Measurements from ENCODE around the gene NSG2. TPM values are rescaled to one million over a fixed set of nuclear protein-coding genes. Genes with fewer than 3 reads are reported as not detected.

Gene NSG2
- total RNA-seq, 1 donor from 2014 or later, result not detected

GRCh38 chr5:174030286-174030685 lies 15.2 kb upstream of the NSG2 start:
- H3K4me3 ChIP-seq, result no peak overlapping the region
- H3K27me3 ChIP-seq, result no peaks in the 10 kb centered on the region
- H3K9me3 ChIP-seq, result no peaks in the 10 kb centered on the region
- no peaks in the 10 kb centered on the region for H3K4me1 ChIP-seq
- no peak for ATAC-seq
- no peak overlapping the region for H3K27ac ChIP-seq
- H3K36me3 ChIP-seq, result no peaks in the 10 kb centered on the region
- no peak for TF ChIP-seq CTCF (IDR thresholded peaks at IDR 0.05)
- no peak for DNase-seq
- intact Hi-C loops (cut with DNase I), result no loop called here

GRCh38 chr5:174044466-174045254 lies 846 bp upstream of the NSG2 start:
- H3K27ac ChIP-seq, result no peak overlapping the region
- no peak for TF ChIP-seq CTCF (IDR thresholded peaks at IDR 0.05)
- no peaks in the 10 kb centered on the region for H3K4me1 ChIP-seq
- DNase-seq, result no peak
- no peaks in the 10 kb centered on the region for H3K9me3 ChIP-seq
- ATAC-seq, result no peak
- intact Hi-C loops (cut with DNase I), result loop anchor here (10.0 kb wide), 1 partner anchor 270 kb away; no protein-coding TSS in a partner anchor
- H3K27me3 ChIP-seq, result peaks cover 14% of the 10 kb centered on the region
- no peaks in the 10 kb centered on the region for H3K36me3 ChIP-seq
- no peak overlapping the region for H3K4me3 ChIP-seq

GRCh38 chr5:174046558-174046957 lies 1.1 kb downstream of the NSG2 start:
- H3K27ac ChIP-seq, result no peak overlapping the region
- ATAC-seq, result no peak
- no peaks in the 10 kb centered on the region for H3K36me3 ChIP-seq

DNA sequence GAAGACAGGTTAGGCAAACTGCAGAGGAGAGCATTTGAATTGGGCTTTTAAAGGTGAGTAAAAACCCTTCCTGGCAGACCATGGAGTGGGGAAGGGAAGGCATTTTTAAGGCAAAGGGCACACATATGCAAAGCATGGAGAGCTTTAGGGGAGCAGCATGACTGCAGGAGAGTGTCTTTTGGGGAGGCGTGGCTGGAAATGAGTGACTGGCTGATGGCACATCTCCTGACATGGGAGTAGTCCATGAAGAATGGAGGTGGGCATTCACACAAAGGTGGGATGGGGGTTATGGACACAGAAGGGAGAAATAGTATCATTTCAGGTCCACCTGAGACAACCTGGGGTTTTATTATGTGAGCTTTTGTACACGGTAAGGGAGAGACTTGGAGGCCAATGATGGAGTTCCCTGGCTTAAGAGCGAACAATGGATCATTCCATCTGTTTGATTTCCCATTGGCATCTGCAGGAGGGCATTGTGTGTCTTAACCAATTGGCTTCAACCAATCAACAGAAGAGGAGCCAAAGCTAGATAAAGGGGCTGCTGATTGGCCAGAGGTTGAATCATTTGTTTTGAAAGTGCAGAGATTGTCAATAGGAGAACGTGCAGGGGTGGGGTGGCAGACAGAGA lies 2.1 kb downstream of the NSG2 start:
- DNase-seq, result no peak
- Histone ChIP-seq H3K36me3 (no peaks in the 10 kb centered on the region), H3K4me1 (no peaks in the 10 kb centered on the region), H3K27me3 (no peaks in the 10 kb centered on the region), H3K9me3 (no peaks in the 10 kb centered on the region), H3K4me3 (no peak overlapping the region), H3K27ac (no peak overlapping the region)
- TF ChIP-seq CTCF (IDR thresholded peaks at IDR 0.05), result no peak
- ATAC-seq, result no peak
- intact Hi-C loops (cut with DNase I), result loop anchor here (10.0 kb wide), 1 partner anchor 267 kb away; no protein-coding TSS in a partner anchor

More at GRCh38 chr5:174046558-174046957, 1.1 kb downstream of the NSG2 start:
- Histone ChIP-seq H3K9me3 (no peaks in the 10 kb centered on the region), H3K4me3 (no peak overlapping the region), H3K4me1 (no peaks in the 10 kb centered on the region), H3K27me3 (peaks cover 2% of the 10 kb centered on the region)
- no peak for DNase-seq
- intact Hi-C loops (cut with DNase I), result loop anchor here (10.0 kb wide), 1 partner anchor 268 kb away; no protein-coding TSS in a partner anchor
- no peak for TF ChIP-seq CTCF (IDR thresholded peaks at IDR 0.05)

DNA sequence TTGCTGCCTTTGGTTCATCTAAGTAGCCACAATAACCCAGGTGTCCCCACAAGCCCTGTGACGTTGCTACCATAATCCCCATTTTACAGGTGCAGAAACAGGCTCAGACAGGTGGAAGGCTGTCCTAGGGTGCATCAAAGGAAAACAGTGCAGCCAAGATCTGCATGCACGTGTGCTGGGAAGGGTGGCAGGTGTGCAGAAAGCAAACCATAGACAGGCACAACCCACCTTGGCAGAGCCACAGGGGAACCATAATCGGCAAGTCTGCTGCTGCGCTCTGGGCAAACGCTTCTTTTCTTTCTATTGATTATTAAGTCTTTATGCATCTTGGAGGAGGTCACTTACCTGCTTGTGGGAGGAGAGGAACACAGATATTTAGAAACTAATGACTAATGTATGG lies 7.1 kb downstream of the NSG2 start:
- H3K4me1 ChIP-seq, result no peaks in the 10 kb centered on the region
- no peak overlapping the region for H3K4me3 ChIP-seq
- no peak for DNase-seq
- H3K9me3 ChIP-seq, result no peaks in the 10 kb centered on the region
- no peak for ATAC-seq
- no peak for TF ChIP-seq CTCF (IDR thresholded peaks at IDR 0.05)
- no peak overlapping the region for H3K27ac ChIP-seq
- no peaks in the 10 kb centered on the region for H3K36me3 ChIP-seq
- no peaks in the 10 kb centered on the region for H3K27me3 ChIP-seq
- intact Hi-C loops (cut with DNase I), result no loop called here
